Uterus (tissue), 4 donors: ENCODE measurements around the gene IQUB. TPM values are rescaled to one million over a fixed set of nuclear protein-coding genes. Genes with fewer than 3 reads are reported as not detected.
A peak's percentile ranks its signal among the peaks of the same experiment; 100 is the strongest.

ENCODE experiments used
- DNase-seq, 2 donors: peaks; one replicate each; pipeline ENCODE4 v3.0.0-alpha.2; 2019 to 2020
- H3K27ac ChIP-seq, 2 donors: fragments of 200-600 bp; sonication (generic); 1 replicate in 1 of 2; 2 replicates in 1 of 2; pipeline ENCODE4 v1.5.1; 2016 to 2018
- H3K27me3 ChIP-seq, 2 donors: fragments of 200-600 bp; sonication (generic); one replicate each; pipeline ENCODE4 v1.5.1; 2018 to 2019; ENCODE audit warnings: control low read depth in 1 of 2
- H3K36me3 ChIP-seq, 2 donors: fragments of 200-600 bp; sonication (generic); one replicate each; pipeline ENCODE4 v1.5.1; 2019; ENCODE audit warnings: control low read depth in 1 of 2
- H3K4me1 ChIP-seq, 2 donors: fragments of 200-600 bp; sonication (generic); one replicate each; pipeline ENCODE4 v1.5.1; 2018 to 2019; ENCODE audit warnings: control low read depth in 1 of 2
- H3K4me3 ChIP-seq, 2 donors: fragments of 200-600 bp; sonication (generic); 1 replicate in 1 of 2; 2 replicates in 1 of 2; pipeline ENCODE4 v1.5.1; 2018 to 2019; ENCODE audit warnings: mild to moderate bottlenecking in 1 of 2
- H3K9me3 ChIP-seq, 2 donors: fragments of 200-600 bp; sonication (generic); one replicate each; pipeline ENCODE4 v1.5.1; 2019; ENCODE audit warnings: control low read depth in 1 of 2
- POLR2A ChIP-seq, 2 donors: fragments of 450-650 bp; IDR thresholded peaks; one replicate each; pipeline ENCODE4 v1.6.1; 2016; ENCODE audit warnings: antibody characterized with exemption in 2 of 2, mild to moderate bottlenecking in 1 of 2, moderate library complexity in 1 of 2
- intact Hi-C: fragments of 100-400 bp; cut with DNase I; formaldehyde crosslinking; loops from one replicate; pipeline ENCODE4 v1.15.1; 2023; ENCODE audit warnings: low total_unique reads
- total RNA-seq, 4 donors: library from RNA; depleted of rRNA in 3 of 4; stranded (reverse); fragments of >200 nt in 3 of 4; gene quantifications; one replicate each; pipeline versions ENCODE4 v1.1.0 to v1.2.4, GENCODE V29; 2014 to 2023
- TF ChIP-seq, protein P1 (sequence below), 4 experiments: fragments of 200-600 bp in 2 of 4; fragments of 450-650 bp in 2 of 4; sonication (generic) in 2 of 4; IDR thresholded peaks; one replicate each; pipeline ENCODE4 v1.5.1; 2016 to 2019; ENCODE audit warnings: antibody characterized with exemption in 4 of 4, mild to moderate bottlenecking in 2 of 4, moderate library complexity in 1 of 4
- donor health status: DM: yes; HTN: yes; CAD: no.

The IQUB gene
- total RNA-seq, 4 donors from 2014 or later: 2.4 to 9.9 (median 6.1) TPM; not detected in 1

DNA sequence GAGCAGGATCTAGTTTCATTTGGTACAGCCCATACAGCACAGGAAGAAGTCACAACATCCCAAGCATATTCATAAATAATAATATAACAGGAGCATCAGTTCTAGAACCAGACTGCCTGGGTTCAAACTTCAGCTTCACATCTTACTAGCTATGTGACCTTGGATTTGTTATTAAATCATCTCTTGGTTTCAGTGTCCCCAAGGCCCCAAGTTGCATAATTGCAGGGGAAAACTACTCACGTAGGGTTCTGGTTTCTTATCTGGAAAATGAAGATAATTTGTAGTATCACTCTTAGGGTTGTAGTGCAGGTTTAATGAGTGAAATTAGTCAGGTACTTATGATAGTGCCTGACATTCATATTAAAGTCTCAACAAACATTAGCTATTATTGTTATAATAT is 5.5 kb upstream of the IQUB start:
- Histone ChIP-seq H3K36me3 (no peaks in the 10 kb centered on the region), H3K9me3 (no peaks in the 10 kb centered on the region), H3K4me3 (no peak overlapping the region), H3K27ac (peak overlapping the region in 1 of 2 donors; percentile 6), H3K27me3 (no peaks in the 10 kb centered on the region), H3K4me1 (peaks cover 0 to 6% of the 10 kb centered on the region in 2 donors)
- DNase-seq: no peak
- intact Hi-C loops: no loop called here
- TF ChIP-seq, protein P1, sequence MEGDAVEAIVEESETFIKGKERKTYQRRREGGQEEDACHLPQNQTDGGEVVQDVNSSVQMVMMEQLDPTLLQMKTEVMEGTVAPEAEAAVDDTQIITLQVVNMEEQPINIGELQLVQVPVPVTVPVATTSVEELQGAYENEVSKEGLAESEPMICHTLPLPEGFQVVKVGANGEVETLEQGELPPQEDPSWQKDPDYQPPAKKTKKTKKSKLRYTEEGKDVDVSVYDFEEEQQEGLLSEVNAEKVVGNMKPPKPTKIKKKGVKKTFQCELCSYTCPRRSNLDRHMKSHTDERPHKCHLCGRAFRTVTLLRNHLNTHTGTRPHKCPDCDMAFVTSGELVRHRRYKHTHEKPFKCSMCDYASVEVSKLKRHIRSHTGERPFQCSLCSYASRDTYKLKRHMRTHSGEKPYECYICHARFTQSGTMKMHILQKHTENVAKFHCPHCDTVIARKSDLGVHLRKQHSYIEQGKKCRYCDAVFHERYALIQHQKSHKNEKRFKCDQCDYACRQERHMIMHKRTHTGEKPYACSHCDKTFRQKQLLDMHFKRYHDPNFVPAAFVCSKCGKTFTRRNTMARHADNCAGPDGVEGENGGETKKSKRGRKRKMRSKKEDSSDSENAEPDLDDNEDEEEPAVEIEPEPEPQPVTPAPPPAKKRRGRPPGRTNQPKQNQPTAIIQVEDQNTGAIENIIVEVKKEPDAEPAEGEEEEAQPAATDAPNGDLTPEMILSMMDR (IDR thresholded peaks at IDR 0.05): no peak
- TF ChIP-seq POLR2A (IDR thresholded peaks at IDR 0.05): no peak

DNA sequence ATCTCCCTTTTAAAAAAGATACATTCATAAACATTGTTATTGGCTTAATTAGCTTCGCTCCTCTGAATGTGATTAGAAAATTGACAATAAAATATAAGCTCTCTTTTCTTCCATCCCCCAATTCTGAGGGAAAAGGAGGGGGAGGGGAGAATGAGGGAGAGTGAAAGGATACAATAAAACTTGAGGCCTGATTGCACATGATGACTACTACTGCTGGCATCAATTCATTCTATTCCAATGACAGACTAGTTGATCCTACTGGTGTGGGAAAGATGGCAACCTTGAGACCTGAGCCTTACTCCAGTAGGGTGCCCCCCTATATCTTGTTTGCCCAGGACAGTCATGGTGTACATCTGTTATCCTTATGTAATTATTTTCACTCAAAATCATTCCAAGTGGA is 4.5 kb upstream of the IQUB start:
- H3K27me3 ChIP-seq: no peaks in the 10 kb centered on the region
- no peaks in the 10 kb centered on the region for H3K9me3 ChIP-seq
- H3K36me3 ChIP-seq: no peaks in the 10 kb centered on the region
- no peak for DNase-seq
- peaks cover 0 to 6% of the 10 kb centered on the region in 2 donors for H3K4me1 ChIP-seq
- no peak overlapping the region for H3K4me3 ChIP-seq
- intact Hi-C loops: no loop called here
- TF ChIP-seq, protein P1 (IDR thresholded peaks at IDR 0.05): no peak
- no peak for TF ChIP-seq POLR2A (IDR thresholded peaks at IDR 0.05)
- H3K27ac ChIP-seq: no peak overlapping the region

DNA sequence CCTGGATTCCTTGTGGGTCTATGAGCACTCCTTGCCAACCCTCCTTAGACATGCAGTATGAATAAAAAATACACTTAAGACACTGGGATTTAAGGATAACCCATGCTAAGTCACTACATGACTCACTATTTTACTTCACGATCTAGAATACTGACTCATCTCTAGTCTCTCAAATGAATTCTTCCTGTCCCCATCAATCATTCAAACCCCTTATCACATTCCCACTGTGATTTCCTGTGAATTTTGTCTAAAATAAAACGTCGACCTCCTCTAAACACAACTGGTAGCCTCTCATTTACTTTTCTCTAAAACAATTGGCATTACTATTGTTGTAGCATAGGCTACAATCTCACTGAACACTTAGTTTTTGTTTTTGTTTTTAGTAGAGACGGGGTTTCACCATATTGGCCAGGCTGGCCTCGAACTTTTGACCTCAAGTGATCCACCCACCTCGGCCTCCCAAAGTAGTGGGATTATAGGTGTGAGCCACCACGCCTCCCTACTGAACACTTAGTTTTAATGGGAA is 3.9 kb upstream of the IQUB start:
- H3K4me3 ChIP-seq: no peak overlapping the region
- H3K9me3 ChIP-seq: no peaks in the 10 kb centered on the region
- H3K27ac ChIP-seq: no peak overlapping the region
- no peaks in the 10 kb centered on the region for H3K27me3 ChIP-seq
- TF ChIP-seq POLR2A (IDR thresholded peaks at IDR 0.05): no peak
- TF ChIP-seq, protein P1 (IDR thresholded peaks at IDR 0.05): no peak
- intact Hi-C loops: no loop called here
- DNase-seq: no peak
- no peaks in the 10 kb centered on the region for H3K36me3 ChIP-seq
- peaks cover 0 to 1% of the 10 kb centered on the region in 2 donors for H3K4me1 ChIP-seq

DNA sequence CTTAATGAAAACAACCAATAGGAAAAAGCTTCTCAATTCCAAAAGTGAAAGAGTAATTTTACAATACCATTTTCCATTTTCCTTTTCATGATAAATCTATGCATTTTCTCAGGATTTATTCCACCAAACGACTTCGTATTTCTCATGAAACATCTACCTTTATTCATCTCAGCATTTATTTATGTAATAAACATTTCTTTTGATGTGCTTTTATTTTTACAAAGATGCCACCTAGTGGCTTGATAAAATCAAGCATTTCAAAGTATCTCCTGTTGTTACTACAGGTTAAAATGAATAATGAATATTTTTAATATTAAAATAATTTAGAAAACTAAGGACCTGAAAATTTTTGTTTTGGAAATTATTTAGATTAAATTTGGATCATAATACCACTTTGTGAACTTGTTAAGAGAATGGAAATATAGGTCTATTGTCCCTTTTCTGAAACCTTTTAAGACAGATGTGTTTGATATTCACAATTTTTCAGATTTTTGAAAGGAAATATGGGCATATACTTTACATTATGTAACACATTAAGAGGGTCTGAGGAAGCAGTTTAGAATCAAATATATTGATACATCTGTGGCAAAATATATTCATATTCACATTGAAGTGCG is 2.7 kb upstream of the IQUB start:
- intact Hi-C loops: no loop called here

DNA sequence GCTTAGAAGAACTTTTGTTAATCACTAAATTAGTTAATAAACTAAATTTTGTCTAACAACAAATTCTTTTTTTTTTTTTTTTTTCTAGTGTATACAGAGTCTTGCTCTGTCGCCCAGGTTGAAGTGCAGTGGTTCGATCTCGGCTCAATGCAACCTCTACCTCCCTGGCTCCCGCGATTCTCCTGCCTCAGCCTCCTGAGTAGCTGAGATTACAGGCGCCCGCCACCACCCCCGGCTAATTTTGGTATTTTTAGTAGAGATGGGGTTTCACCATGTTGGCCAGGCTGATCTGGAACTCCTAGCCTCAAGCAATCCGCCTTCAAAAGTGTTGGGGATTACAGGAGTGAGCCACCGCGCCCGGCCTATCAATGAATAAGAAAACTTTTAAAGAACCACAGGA is 1.1 kb upstream of the IQUB start:
- Histone ChIP-seq H3K27ac (peak overlapping the region; percentile 89 to 96), H3K4me1 (no peaks in the 10 kb centered on the region), H3K4me3 (peak overlapping the region in 1 of 2 donors; percentile 74), H3K36me3 (no peaks in the 10 kb centered on the region), H3K9me3 (no peaks in the 10 kb centered on the region), H3K27me3 (no peaks in the 10 kb centered on the region)
- peak in 1 of 2 donors; percentile 19 for DNase-seq
- intact Hi-C loops: no loop called here
- TF ChIP-seq, protein P1 (IDR thresholded peaks at IDR 0.05): no peak
- TF ChIP-seq POLR2A (IDR thresholded peaks at IDR 0.05): no peak

More for the DNA sequence above, 2.7 kb upstream of the IQUB start:
- Histone ChIP-seq H3K9me3 (no peaks in the 10 kb centered on the region), H3K4me1 (no peaks in the 10 kb centered on the region), H3K27me3 (no peaks in the 10 kb centered on the region), H3K27ac (peak overlapping the region in 1 of 2 donors; percentile 43), H3K4me3 (no peak overlapping the region), H3K36me3 (no peaks in the 10 kb centered on the region)
- no peak for TF ChIP-seq POLR2A (IDR thresholded peaks at IDR 0.05)
- TF ChIP-seq, protein P1 (IDR thresholded peaks at IDR 0.05): peak in 3 of 4 experiments; percentile 40 to 60 (median 43)
- DNase-seq: no peak
